ENCODE data around the gene AMPD3.

The AMPD3 gene

DNA sequence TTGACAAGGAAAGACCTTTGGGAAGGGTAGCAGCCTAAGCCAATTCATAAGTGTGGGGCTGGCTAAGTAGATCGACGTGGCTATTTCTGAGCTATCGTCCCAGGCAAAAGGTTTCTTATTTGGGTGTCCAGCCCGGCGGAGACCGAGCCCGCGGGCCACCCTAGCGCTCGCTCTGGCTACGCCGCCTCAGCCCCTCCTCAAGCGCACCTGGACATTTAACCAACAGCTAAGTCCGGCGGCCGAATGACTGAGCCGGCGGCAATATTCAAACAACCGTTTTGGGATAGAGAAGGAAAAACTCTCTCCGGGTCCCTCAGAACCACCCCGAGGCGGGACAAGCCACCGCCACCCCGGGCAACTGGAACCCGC, 85.5 kb downstream of the AMPD3 start:
- DNase-seq (ENCODE audit: low read depth), result no peak

- peak; percentile 96 for DNase-seq (ENCODE audit: low read depth)
These were observed 86.0 kb downstream of the AMPD3 start, which contains the start of gene RNF141 for GRCh38 chr11:10540915-10541560. Gene RNF141, minus strand, starts transcription at chr11:10541187. Its CDS starts 7,029 bp downstream, at chr11:10534158.

GRCh38 chr11:10541561-10541930, 86.5 kb downstream of the AMPD3 start:
- DNase-seq (ENCODE audit: low read depth), result no peak

DNA sequence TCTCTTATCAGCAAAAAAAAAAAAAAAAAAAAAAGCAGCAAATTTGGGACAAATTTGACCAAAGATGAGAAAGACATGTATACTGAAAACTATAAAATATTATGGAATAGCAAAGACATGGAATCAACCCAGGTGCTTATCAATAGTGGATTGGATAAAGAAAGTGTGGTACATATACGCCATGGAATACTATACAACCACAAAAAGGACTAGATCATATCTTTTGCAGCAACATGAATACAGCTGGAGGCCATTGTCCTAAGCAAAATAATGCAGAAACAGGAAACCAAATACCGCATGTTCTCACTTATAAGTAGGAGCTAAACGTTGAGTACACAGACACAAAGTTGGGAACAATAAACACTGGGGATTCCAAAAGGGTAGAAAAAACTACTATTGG, 87.7 kb downstream of the AMPD3 start:
- no peak for DNase-seq (ENCODE audit: low read depth)

DNA sequence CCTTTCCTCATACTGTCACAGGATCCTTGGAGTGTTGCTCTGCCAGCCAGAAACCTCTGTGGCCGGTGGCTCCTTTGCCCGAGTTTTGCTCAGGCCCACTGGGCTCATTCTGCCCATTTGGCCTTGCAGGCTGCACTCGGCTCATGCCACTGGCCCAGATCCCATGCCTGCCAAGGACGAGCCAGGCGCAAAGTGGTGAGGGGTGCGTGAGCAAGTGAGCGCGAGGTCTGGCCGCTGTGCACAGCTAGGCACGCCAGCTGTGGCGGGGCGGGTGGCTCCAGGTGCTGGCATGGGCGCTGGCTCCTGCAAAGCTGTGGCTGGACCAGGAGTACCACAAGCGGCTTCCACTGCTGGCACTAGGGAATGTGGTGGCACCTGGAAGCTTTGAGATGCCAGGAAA, 88.7 kb downstream of the AMPD3 start:
- DNase-seq (ENCODE audit: low read depth), result no peak

DNA sequence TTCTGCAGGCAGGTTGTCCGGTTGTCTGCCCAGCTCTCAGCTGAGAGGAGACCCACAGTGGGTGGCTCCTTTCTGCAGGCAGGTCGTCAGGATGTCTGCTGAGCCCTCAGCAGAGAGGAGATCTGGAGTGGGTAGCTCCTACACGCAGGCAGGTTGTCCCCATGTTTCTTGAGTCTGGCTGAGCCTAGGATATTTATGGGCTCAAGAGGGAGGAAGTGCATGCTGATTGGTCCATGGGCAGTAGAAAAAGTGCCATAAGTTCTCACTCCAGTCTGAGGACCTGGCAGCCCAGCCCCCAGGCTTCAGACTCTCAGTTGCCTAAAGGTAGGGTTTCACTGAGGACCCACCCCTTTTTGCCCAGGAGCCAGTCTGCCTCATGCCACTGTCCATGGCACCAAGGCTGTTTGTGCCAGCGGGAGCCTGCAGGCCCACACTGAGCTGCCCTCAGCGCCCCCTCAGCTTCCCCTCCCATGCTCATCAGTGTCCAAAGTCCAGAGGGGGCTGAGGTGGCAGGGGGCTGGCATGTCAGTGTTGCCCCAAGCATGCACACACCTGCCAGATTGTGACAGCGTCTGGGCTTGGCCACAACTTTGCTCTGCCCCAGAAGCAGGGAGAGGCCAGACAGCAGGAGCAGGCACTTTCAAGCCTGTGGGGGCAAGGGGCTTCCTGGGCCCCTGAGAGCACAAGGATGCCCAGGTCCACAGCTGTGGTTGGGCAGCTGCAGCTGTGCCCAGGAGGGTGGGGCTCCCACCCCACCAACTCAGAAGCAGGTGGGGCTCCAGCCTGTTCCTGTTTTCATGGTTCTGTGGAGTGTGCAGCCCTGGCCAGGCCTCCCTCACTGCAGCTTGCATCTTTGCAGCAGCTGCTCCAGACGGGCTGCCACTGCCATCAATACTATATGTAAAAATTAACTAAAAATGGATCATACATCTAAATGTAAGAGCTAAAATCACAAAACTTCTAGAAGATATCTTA, 89.7 kb downstream of the AMPD3 start:
- no peak for DNase-seq (ENCODE audit: low read depth)

DNA sequence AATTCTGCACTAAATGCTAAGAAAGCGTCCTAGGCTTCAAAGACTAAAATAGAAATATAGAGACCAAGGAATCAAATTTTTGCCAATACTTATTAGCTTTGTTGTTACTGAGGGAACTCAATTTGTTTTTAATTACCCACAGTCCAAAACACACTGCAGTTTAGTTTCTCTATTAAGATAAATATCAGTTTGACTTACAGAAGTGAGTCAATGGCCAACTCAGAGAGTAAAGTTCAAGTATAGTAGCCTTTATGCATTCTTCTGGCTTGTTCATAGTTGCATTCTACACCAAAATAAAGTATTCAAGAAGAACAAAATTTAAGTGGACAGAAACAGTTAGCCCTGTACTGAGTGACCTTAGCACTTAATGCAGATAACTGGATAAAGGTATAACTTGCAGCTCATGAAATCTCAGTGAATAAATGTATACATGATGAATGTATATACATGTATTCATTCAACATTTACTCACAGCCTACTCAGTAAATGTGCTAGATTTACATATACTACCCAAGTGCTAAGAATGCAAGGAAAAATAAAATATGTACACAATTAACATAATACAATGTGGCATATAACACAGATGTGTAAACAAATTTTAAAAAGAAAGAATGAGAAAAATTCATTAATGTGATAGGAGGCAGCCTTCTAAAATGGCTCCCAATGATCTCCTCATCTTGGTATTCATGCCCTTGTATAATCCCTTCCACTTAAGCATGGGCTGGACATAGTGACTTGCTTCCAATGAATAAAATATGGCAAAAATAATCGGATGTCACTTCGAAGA, 95.6 kb downstream of the AMPD3 start:
- no peak for DNase-seq (ENCODE audit: low read depth)

DNA sequence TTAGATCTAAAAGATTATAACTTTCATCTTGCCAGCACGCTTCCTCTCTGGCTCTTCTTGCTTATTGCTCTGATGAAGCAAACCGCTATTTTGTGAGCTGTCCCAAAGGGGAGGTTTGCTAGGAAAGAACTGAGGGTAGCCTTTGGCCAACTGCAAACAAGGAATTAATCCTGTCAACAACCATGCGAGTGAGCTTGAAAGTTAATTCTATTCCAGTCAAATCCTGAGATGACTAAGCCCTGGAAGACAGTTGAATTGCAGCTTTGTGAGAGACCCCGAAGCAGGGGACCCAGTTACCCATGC, 96.2 kb downstream of the AMPD3 start:
- DNase-seq (ENCODE audit: low read depth), result no peak

- no peak for DNase-seq (ENCODE audit: low read depth)
These were observed 96.8 kb downstream of the AMPD3 start for GRCh38 chr11:10551845-10552352.

GRCh38 chr11:10556590-10556989, 101.5 kb downstream of the AMPD3 start:
- no peak for DNase-seq (ENCODE audit: low read depth)

Data from stimulated activated CD8-positive, alpha-beta memory T cell treated with anti-CD3 and anti-CD28 coated beads, Interleukin-7, amount 100 ng/mL, for 24 hours (primary cell).